ENCODE results near the gene PHF21A.
A peak's percentile ranks its signal among the peaks of the same experiment; 100 is the strongest.
"Not testable (repeated sequence)": the region's sequence is repeated elsewhere in the genome, so short reads cannot be mapped to it uniquely, and the experiment has no call there.

Gene PHF21A

GRCh38 chr11:46120346-46121300 lies 631 bp downstream of the PHF21A start:
- peak; percentile 23 to 28 for DNase-seq

- DNase-seq: peak; percentile 60 to 71
Measured at GRCh38 chr11:46119352-46120216, 1.7 kb downstream of the PHF21A start.

- peak in 1 of 2 donors; percentile 70 for DNase-seq
Measured at GRCh38 chr11:46118702-46119351, 2.4 kb downstream of the PHF21A start.

GRCh38 chr11:46117842-46118241 lies 3.4 kb downstream of the PHF21A start:
- no peak for DNase-seq

GRCh38 chr11:46116712-46117037 lies 4.6 kb downstream of the PHF21A start:
- DNase-seq: not testable (repeated sequence)

- no peak for DNase-seq
Measured at GRCh38 chr11:46116007-46116711, 5.1 kb downstream of the PHF21A start.

- peak in 1 of 2 donors; percentile 22 for DNase-seq
Measured at GRCh38 chr11:46114961-46115360, 6.3 kb downstream of the PHF21A start.

GRCh38 chr11:46114378-46114777 lies 6.9 kb downstream of the PHF21A start:
- no peak for DNase-seq

- DNase-seq: peak; percentile 71 to 85
Measured at GRCh38 chr11:46112961-46113607, 8.2 kb downstream of the PHF21A start.

GRCh38 chr11:46108751-46109150 lies 12.5 kb downstream of the PHF21A start:
- DNase-seq: no peak

- no peak for DNase-seq
Measured at GRCh38 chr11:46107780-46108179, 13.5 kb downstream of the PHF21A start.

- no peak for DNase-seq
Measured at GRCh38 chr11:46107408-46107718, 13.9 kb downstream of the PHF21A start.

- DNase-seq: no peak
Measured at GRCh38 chr11:46106530-46107407, 14.5 kb downstream of the PHF21A start.

GRCh38 chr11:46105926-46106325 lies 15.3 kb downstream of the PHF21A start:
- DNase-seq: no peak

- no peak for DNase-seq
Measured at GRCh38 chr11:46105134-46105628, 16.1 kb downstream of the PHF21A start.

GRCh38 chr11:46102843-46103242 lies 18.4 kb downstream of the PHF21A start:
- DNase-seq: no peak

GRCh38 chr11:46100670-46101069 lies 20.6 kb downstream of the PHF21A start:
- DNase-seq: no peak

- DNase-seq: no peak
Measured at GRCh38 chr11:46099963-46100316, 21.3 kb downstream of the PHF21A start.

- no peak for DNase-seq
Measured at GRCh38 chr11:46090375-46090774, 30.9 kb downstream of the PHF21A start.

GRCh38 chr11:46079662-46080061 lies 41.6 kb downstream of the PHF21A start:
- no peak for DNase-seq

GRCh38 chr11:46075928-46076327 lies 45.3 kb downstream of the PHF21A start:
- DNase-seq: no peak
